NCI-H187 treated with DMSO at 0.1 percent for 48 hours (cell line): Measurements from ENCODE around the gene ZNF718.
"Not testable (repeated sequence)": the region's sequence is repeated elsewhere in the genome, so short reads cannot be mapped to it uniquely, and the experiment has no call there.

Experiments
- DNase-seq: peaks from one replicate; lab custom pipeline; 2025; lab: John Stamatoyannopoulos, UW

Gene ZNF718

DNA sequence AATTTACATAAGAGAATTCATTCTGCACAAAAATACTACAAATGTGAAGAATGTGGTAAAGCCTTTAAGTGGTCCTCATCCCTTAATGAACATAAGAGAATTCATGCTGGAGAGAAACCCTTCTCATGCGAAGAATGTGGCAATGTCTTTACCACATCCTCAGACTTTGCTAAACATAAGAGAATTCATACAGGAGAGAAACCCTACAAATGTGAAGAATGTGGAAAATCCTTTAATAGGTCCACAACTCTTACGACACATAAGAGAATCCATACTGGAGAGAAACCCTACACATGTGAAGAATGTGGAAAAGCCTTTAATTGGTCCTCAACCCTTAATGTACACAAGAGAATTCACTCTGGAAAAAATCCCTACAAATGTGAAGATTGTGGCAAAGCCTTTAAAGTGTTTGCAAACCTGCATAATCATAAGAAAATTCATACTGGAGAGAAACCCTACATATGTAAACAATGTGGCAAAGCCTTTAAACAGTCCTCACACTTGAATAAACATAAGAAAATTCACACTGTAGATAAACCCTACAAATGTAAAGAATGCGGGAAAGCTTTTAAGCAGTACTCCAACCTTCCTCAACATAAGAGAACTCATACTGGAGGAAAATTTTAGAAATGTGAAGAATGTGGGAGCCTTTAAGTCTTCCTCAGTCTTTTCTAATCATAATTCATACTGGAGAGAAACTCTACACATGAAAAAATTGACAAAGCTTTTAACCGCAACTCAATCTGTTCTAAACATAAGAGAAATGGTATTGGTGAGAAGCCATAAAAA is 37.4 kb downstream of the ZNF718 start:
- DNase-seq = no peak

GRCh38 chr4:169640-170039 is 45.3 kb downstream of the ZNF718 start:
- DNase-seq = not testable (repeated sequence)

DNA sequence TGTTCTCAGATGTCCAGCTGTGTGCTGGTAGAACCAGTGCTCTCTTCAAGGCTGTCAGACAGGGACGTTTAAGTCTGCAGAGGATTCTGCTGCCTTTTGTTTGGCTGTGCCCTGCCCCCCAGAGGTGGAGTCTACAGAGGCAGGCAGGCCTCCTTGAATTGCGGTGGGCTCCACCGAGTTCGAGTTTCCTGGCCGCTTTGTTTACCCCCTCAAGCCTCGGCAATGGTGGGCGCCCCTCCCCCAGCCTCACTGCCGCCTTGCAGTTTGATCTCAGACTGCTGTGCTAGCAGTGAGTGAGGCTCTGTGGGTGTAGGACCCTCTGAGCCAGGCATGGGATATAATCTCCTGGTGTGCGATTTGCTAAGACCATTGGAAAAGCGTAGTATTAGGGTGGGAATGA is 47.0 kb downstream of the ZNF718 start:
- not testable (repeated sequence) for DNase-seq

- no peak for DNase-seq
Measured at GRCh38 chr4:173666-174314, 49.5 kb downstream of the ZNF718 start.

GRCh38 chr4:175986-176385 is 51.7 kb downstream of the ZNF718 start:
- DNase-seq = no peak

- no peak for DNase-seq
Measured at GRCh38 chr4:176995-177394, 52.7 kb downstream of the ZNF718 start.

DNA sequence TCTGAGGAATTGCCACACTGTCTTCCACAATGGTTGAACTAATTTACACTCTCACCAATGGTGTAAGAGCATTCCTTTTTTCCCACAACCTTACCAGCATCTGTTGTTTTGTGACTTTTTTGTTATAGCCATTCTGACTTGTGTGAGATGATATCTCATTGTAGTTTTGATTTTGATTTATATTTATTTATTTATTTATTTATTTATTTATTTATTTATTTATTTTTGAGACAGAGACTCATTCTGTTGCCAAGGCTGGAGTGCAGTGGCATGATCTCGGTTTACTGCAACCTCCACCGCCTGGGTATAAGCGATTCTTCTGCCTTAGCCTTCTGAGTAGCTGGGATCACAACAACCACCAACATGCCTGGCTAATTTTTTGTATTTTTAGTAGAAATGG is 57.9 kb downstream of the ZNF718 start:
- DNase-seq = not testable (repeated sequence)

GRCh38 chr4:188091-188490 is 63.8 kb downstream of the ZNF718 start:
- no peak for DNase-seq

GRCh38 chr4:195159-195558 is 70.9 kb downstream of the ZNF718 start:
- not testable (repeated sequence) for DNase-seq

- no peak for DNase-seq
Measured at GRCh38 chr4:200936-201335, 76.6 kb downstream of the ZNF718 start.

- not testable (repeated sequence) for DNase-seq
Measured at GRCh38 chr4:202822-203221, 78.5 kb downstream of the ZNF718 start.

- no peak for DNase-seq
Measured at GRCh38 chr4:205097-205756, 80.9 kb downstream of the ZNF718 start.

GRCh38 chr4:206054-206453 is 81.8 kb downstream of the ZNF718 start:
- no peak for DNase-seq

GRCh38 chr4:208416-209096 is 84.3 kb downstream of the ZNF718 start:
- not testable (repeated sequence) for DNase-seq

DNA sequence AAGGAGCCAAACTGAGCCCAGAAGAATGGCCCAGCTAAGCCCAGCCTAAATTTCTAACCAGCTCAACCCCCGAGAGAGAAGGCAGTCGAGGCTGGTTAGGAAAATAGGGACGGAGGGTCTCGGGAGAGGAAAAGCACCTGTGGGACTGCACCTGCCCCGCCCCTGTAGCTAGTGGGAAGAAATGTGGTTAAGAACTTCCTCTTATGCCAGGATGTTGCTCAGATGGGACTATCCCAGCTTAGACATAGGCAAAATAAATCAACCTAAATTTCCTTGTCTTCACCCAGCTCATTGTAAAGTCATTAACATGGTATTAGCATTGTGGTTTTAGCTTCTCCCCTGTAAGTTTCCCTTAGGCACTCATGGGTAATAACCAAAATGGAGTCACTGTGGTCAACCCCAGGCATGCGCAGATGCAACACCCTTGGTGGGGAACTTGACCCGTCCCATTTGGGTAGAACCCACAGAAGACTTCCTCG is 86.8 kb downstream of the ZNF718 start:
- no peak for DNase-seq

DNA sequence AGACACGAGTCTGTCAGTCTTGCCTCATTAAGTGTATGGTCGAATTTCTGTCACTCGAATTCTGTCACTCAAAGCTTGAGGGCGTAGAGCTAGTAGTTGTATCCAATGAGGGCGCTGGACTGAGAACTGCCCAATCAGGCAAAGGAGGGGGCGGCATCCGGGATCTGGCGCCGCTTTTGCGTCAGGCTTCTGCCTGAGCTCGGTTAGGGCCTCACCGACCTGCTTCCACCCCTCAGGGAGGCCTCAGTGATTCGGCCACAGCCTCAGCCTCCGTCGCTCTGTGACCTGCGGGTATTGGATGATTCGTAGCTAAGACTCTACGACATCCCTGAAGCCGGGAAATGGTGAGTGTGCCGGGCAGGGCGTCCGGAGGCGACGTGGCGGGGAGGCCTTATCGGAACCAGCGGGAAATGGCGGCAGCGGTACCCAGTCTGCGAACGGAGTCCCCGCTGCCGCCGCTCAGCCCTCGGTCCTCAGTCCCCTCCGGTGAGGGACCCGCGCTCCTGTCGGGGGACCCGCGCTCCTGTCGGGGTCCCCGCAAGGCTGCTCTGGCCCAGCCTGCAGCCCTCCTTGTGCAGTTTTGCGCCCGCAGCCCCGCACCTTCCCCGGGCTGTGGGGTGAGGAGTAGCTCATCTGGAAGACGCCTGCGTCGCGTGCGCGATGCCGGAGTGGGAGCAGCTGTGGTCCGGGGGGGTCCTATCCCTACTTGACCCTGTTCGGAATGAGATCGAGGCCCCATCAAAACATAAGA is 88.3 kb downstream of the ZNF718 start:
- no peak for DNase-seq

DNA sequence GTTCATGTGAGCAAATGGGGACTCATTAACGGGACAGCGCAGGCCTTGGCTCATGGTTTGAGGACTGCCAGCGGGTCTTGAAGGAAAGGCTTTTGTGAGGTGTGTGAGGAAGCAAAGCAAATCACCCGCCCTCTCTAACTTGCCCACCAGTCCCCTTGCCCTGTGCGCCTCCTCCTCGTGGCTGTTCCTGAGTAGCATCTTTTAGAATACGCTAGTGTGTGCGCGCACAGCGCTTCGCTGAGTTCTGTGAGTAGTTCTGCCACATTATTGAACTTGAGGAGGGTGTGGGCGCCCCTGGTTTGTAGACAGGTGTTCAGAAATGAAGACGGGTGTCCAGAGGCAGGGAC is 88.9 kb downstream of the ZNF718 start:
- not testable (repeated sequence) for DNase-seq
